Uterus (tissue), 2 donors: ENCODE measurements around the gene ZBP1.

ENCODE experiments used
- CTCF ChIP-seq, 4 experiments: fragments of 200-600 bp in 2 of 4; fragments of 450-650 bp in 2 of 4; sonication (generic) in 2 of 4; IDR thresholded peaks; one replicate each; pipeline ENCODE4 v1.5.1; 2016 to 2019; ENCODE audit warnings: antibody characterized with exemption in 4 of 4, mild to moderate bottlenecking in 2 of 4, moderate library complexity in 1 of 4
- POLR2A ChIP-seq, 2 donors: fragments of 450-650 bp; IDR thresholded peaks; one replicate each; pipeline ENCODE4 v1.6.1; 2016; ENCODE audit warnings: antibody characterized with exemption in 2 of 2, mild to moderate bottlenecking in 1 of 2, moderate library complexity in 1 of 2

GRCh38 chr20:57613481-57613921 lies 6.7 kb downstream of the ZBP1 start:
- no peak for TF ChIP-seq POLR2A (IDR thresholded peaks at IDR 0.05)
- TF ChIP-seq CTCF (IDR thresholded peaks at IDR 0.05) = no peak
